NB4 (cell line): ENCODE results near the gene KLHL26.

Experiments
- DNase-seq: peaks from one replicate; pipeline ENCODE4 v3.0.0; 2010; ENCODE audit warnings: low read depth
- H3K4me3 ChIP-seq: one replicate; pipeline ENCODE4 v1.5.1; 2011; ENCODE audit warnings: mild to moderate bottlenecking, low read depth, low read length, moderate library complexity
- CTCF ChIP-seq: IDR thresholded peaks from one replicate; pipeline ENCODE4 v1.5.1; 2012; ENCODE audit warnings: low read depth, low read length
- MAX ChIP-seq: IDR thresholded peaks from 2 replicates; pipeline ENCODE4 v1.6.1; 2011; ENCODE audit warnings: low read depth, low read length
- MYC ChIP-seq: IDR thresholded peaks from 2 replicates; pipeline ENCODE4 v1.6.1; 2011; ENCODE audit warnings: low read depth, low read length
- POLR2A ChIP-seq: IDR thresholded peaks from 2 replicates; pipeline ENCODE4 v1.6.1; 2011; ENCODE audit warnings: mild to moderate bottlenecking; ENCODE audit not compliant: insufficient read length; ENCODE audit errors: extremely low read depth

Gene KLHL26

GRCh38 chr19:18656337-18657086 lies 19.7 kb downstream of the KLHL26 start:
- TF ChIP-seq MAX (no peak), MYC (no peak), CTCF (no peak), POLR2A (no peak)

DNA sequence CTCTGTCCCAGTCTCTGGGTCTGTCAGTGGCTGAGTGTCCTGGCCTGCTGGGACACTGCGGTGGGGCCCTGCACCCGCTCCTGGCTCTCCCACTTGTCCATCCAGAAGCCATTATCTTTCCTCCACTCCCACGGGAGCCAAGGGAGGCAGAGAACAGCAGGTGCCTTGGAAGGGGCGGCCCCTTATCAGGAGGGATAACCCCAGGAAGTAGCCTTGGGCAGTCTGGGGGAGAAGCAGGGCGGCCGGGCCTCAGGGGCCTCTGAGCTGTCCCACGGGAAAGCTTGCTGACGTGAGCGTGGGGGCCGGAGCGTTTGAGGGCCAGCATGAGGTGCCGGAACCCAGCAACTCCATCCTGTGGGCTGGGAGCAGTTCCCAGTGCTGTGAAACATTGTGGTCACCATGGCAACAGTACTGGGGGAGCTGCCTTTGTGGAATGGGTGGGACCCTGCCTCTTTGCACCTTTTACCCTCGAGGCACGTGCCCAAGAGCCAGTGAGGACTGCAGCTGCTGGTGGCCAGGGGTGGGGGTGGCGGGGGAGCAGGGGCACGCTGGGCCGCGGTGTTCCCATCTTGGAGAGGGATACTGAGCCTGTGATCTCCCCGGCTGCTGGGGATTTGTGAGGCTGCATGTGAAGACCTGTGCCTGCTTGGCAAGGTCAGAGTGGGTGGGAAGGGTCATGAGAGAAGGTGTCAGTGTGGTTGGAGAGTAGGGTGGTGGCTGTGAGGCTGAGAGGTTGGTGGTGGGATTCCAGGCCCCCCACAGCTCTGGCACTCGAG lies 20.9 kb downstream of the KLHL26 start:
- TF ChIP-seq MAX (no peak), POLR2A (no peak), MYC (no peak), CTCF (no peak)
- DNase-seq = peak; percentile 85
- H3K4me3 ChIP-seq = no peak overlapping the region

More at GRCh38 chr19:18656337-18657086, 19.7 kb downstream of the KLHL26 start:
- H3K4me3 ChIP-seq = no peak overlapping the region
- DNase-seq = no peak

DNA sequence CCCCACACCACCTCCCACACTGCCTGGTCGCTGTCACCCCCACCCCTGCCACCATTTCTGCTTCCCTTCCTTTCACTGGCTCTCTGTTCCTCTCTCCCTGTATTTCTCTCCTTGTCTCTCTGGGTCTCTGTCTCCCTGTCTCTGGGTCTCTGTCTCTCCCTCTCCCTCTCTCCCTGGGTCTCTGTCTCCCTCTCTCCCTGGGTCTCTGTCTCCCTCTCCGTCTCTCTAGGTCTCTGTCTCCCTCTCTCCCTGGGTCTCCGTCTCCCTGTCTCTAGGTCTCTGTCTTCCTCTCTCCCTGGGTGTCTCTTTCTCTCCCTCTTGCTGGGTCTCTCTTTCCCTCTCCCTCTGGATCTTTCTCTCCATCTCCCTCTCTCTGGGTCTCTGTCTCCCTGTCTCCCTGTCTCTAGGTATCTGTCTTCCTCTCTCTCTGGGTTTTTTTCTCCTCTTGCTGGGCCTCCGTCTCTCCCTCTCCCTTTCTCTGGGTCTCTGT lies 21.6 kb downstream of the KLHL26 start:
- DNase-seq = no peak
- no peak overlapping the region for H3K4me3 ChIP-seq
- TF ChIP-seq POLR2A (no peak), CTCF (no peak), MYC (no peak), MAX (no peak)

GRCh38 chr19:18659281-18660050 lies 22.6 kb downstream of the KLHL26 start:
- TF ChIP-seq POLR2A (no peak), MAX (peak; percentile 79), CTCF (no peak), MYC (peak; percentile 74; the same call in 1 of the 2 replicates)
- DNase-seq = peak; percentile 76
- no peak overlapping the region for H3K4me3 ChIP-seq

DNA sequence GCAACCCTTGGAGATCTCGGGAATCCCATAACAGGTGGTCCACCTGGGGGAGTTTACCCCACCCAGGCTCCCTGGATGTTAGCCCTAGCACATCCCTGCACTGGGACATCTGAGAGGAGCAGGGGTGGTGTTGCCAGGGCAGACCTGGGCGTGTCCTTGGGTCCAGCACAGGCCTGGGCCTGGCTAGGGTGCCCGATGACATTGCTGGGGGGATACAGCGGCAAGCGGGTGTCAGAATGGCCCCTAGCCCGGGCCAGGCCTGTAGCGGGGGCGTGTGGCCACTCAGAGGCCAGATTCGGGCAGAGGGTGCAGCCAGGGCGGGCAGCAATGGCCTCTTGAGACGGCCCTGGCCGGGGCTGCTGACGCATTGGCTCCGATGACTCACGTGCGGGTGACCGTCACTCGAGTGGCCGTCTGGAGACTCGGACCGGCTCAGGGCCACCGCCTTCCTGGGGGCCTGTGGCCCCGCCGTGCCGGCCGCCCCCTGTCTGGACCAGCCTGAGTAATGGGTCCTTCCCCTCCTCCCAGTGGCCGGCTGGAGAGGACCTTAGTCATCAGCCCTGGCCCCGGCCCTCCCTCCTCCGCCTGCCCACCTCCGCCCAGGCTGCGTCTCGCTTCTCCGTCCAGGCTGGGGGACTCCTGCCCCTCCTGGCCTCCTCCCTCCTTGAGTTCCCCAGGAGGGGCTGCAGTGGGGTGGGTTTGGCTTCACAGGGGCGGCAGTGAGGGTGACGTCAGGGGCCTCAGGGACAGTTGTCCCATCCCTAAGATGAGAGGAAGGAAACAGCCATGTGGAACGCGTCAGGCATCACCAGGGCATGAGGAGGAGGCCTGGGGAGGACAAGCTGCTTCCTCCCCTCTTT lies 23.5 kb downstream of the KLHL26 start:
- no peak for DNase-seq
- no peak overlapping the region for H3K4me3 ChIP-seq
- TF ChIP-seq MAX (no peak), CTCF (no peak), MYC (no peak), POLR2A (no peak)
